Thoracic aorta (tissue), 2 donors: ENCODE measurements around the gene MIX23. TPM values are rescaled to one million over a fixed set of nuclear protein-coding genes. Genes with fewer than 3 reads are reported as not detected.

Experiments used
- ATAC-seq: fragments of 150-250 bp; one replicate; pipeline ENCODE4 v1.8.0; 2017; ENCODE audit warnings: low read depth; ENCODE audit not compliant: insufficient number of reproducible peaks, low FRiP score
- DNase-seq: peaks from one replicate; pipeline ENCODE4 v3.0.0-alpha.2; 2020; ENCODE audit warnings: low spot score
- H3K27ac ChIP-seq, 2 donors: fragments of 200-600 bp; sonication (generic); 1 replicate in 1 of 2; 2 replicates in 1 of 2; pipeline ENCODE4 v1.5.1; 2016; ENCODE audit warnings: mild to moderate bottlenecking in 2 of 2, moderate library complexity in 2 of 2
- H3K27me3 ChIP-seq: fragments of 200-600 bp; sonication (generic); replicated peaks from 2 replicates; pipeline ENCODE4 v1.6.0; 2016; ENCODE audit warnings: mild to moderate bottlenecking; ENCODE audit not compliant: insufficient read depth
- H3K36me3 ChIP-seq: fragments of 200-600 bp; sonication (generic); one replicate; pipeline ENCODE4 v1.5.1; 2016
- H3K4me1 ChIP-seq, 2 donors: fragments of 200-600 bp; sonication (generic); 1 replicate in 1 of 2; 2 replicates in 1 of 2; pipeline versions ENCODE4 v1.5.1 to v1.6.0; 2016; ENCODE audit warnings: low read depth in 2 of 2, mild to moderate bottlenecking in 1 of 2; ENCODE audit not compliant: control insufficient read depth in 1 of 2
- H3K4me3 ChIP-seq: fragments of 200-600 bp; sonication (generic); 2 replicates; pipeline ENCODE4 v1.5.1; 2016; ENCODE audit warnings: mild to moderate bottlenecking
- H3K9me3 ChIP-seq: fragments of 200-600 bp; sonication (generic); 2 replicates; pipeline ENCODE4 v1.5.1; 2016
- total RNA-seq, 2 donors: library from RNA; depleted of rRNA; stranded (reverse); fragments of >200 nt; gene quantifications; one replicate each; pipeline versions ENCODE4 v1.1.0 to v1.2.3, GENCODE V29; 2016
- TF ChIP-seq, protein P1 (sequence below): fragments of 200-600 bp; sonication (generic); IDR thresholded peaks from one replicate; pipeline ENCODE4 v1.5.1; 2019; ENCODE audit warnings: antibody characterized with exemption

MIX23 gene
- total RNA-seq, 2 donors from 2014 or later = 10.7 to 13.4 TPM

GRCh38 chr3:122312826-122313225 is 70.2 kb downstream of the MIX23 start:
- Histone ChIP-seq H3K4me1 (no peaks in the 10 kb centered on the region), H3K27me3 (no peaks in the 10 kb centered on the region), H3K9me3 (no peaks in the 10 kb centered on the region), H3K27ac (no peak overlapping the region), H3K36me3 (no peaks in the 10 kb centered on the region), H3K4me3 (no peak overlapping the region)
- TF ChIP-seq, protein P1, sequence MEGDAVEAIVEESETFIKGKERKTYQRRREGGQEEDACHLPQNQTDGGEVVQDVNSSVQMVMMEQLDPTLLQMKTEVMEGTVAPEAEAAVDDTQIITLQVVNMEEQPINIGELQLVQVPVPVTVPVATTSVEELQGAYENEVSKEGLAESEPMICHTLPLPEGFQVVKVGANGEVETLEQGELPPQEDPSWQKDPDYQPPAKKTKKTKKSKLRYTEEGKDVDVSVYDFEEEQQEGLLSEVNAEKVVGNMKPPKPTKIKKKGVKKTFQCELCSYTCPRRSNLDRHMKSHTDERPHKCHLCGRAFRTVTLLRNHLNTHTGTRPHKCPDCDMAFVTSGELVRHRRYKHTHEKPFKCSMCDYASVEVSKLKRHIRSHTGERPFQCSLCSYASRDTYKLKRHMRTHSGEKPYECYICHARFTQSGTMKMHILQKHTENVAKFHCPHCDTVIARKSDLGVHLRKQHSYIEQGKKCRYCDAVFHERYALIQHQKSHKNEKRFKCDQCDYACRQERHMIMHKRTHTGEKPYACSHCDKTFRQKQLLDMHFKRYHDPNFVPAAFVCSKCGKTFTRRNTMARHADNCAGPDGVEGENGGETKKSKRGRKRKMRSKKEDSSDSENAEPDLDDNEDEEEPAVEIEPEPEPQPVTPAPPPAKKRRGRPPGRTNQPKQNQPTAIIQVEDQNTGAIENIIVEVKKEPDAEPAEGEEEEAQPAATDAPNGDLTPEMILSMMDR = no peak
- ATAC-seq (no peak), DNase-seq (no peak)

DNA sequence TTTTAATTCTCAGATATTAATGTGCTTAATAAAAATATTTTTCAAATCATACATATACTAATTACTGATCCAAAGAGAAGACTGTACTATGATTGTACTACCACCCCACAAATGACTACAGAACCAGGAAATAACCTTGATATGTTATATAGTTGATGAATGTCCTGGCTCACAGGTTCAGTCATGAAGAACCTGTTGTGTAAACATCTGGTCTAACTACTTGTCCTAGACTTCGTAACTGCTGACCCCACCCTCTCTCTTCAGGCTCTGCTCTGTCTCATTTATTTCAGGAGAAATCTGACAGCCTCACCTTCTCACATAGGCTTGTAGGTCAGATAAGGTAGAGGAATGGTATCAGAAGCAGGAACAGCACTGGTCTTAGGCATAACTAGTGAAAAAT is 72.7 kb downstream of the MIX23 start:
- no peaks in the 10 kb centered on the region for H3K4me1 ChIP-seq
- TF ChIP-seq, protein P1 = no peak
- H3K36me3 ChIP-seq = no peaks in the 10 kb centered on the region
- DNase-seq (no peak), ATAC-seq (no peak)
- no peak overlapping the region for H3K27ac ChIP-seq
- H3K4me3 ChIP-seq = no peak overlapping the region
- H3K9me3 ChIP-seq = no peaks in the 10 kb centered on the region
- H3K27me3 ChIP-seq = no peaks in the 10 kb centered on the region

Other genes starting within 250 kb of the MIX23 start
- not detected for gene CASR, start 199.6 kb downstream of the MIX23 start, total RNA-seq
- gene CSTA, start 58.0 kb downstream of the MIX23 start, total RNA-seq = 10 to 100 TPM in 1 of 2 donors, not detected in 1; 12.3 TPM
- 1 to 10 TPM; 7.1 to 8.0 TPM for gene FAM162A, start 951 bp upstream of the MIX23 start, total RNA-seq
- 1 to 10 TPM; 3.8 to 6.2 TPM for gene WDR5B, start 32.8 kb upstream of the MIX23 start, total RNA-seq
- 10 to 100 TPM; 30.7 to 59.2 TPM for gene KPNA1, start 131.7 kb upstream of the MIX23 start, total RNA-seq
- gene PARP9, start 181.1 kb upstream of the MIX23 start, total RNA-seq = 10 to 100 TPM; 31.8 to 38.0 TPM
- 10 to 100 TPM; 16.2 to 31.5 TPM for gene DTX3L, start 181.1 kb upstream of the MIX23 start, total RNA-seq
- gene PARP15, start 194.4 kb upstream of the MIX23 start, total RNA-seq = 1 to 10 TPM; 4.0 to 4.1 TPM